Caco-2 (cell line): Measurements from ENCODE around the gene DAB2IP. TPM values are rescaled to one million over a fixed set of nuclear protein-coding genes. Genes with fewer than 3 reads are reported as not detected.

ENCODE experiments used
- BruUV-seq: library from RNA; stranded (reverse); fragments of 400-500 nt; replicated peaks from 2 replicates; lab custom pipeline; 2021; lab: Mats Ljungman, UMichigan
- CTCF ChIA-PET: fragments of 300-600 bp; sonication (Branson Sonifier 250); formaldehyde crosslinking; loops from one replicate; lab custom pipeline; 2022; ENCODE audit warnings: antibody characterized with exemption; lab: Charles Lee
- POLR2A ChIA-PET: fragments of 300-600 bp; sonication (Branson Sonifier 250); formaldehyde crosslinking; loops from one replicate; lab custom pipeline; 2022; ENCODE audit warnings: antibody characterized with exemption; lab: Charles Lee
- DNase-seq, 2 experiments: peaks; one replicate each; pipeline versions ENCODE4 v3.0.0 to v3.0.0-alpha.2; 2020 to 2022
- H3K27me3 ChIP-seq: replicated peaks from 2 replicates; pipeline ENCODE4 v1.6.0; 2011; ENCODE audit warnings: low read length; ENCODE audit not compliant: control insufficient read depth, insufficient read depth
- H3K36me3 ChIP-seq: 2 replicates; pipeline ENCODE4 v1.5.1; 2011; ENCODE audit warnings: low read length; ENCODE audit not compliant: control insufficient read depth, insufficient read depth
- H3K4me1 ChIP-seq: fragments of 250-450 bp; sonication (Bioruptor Pico); 2 replicates; pipeline ENCODE4 v1.5.1; 2020; ENCODE audit warnings: mild to moderate bottlenecking
- H3K4me3 ChIP-seq: 2 replicates; pipeline ENCODE4 v1.5.1; 2011; ENCODE audit warnings: low read depth, mild to moderate bottlenecking, control low read depth, low read length
- H3K9me3 ChIP-seq: fragments of 250-450 bp; sonication (Bioruptor Pico); 2 replicates; pipeline ENCODE4 v1.5.1; 2020; ENCODE audit warnings: mild to moderate bottlenecking, moderate library complexity
- H3K27ac Mint-ChIP-seq: one replicate; pipeline ENCODE4 v1.8.0; 2022; ENCODE audit warnings: mixed read lengths; ENCODE audit not compliant: unreplicated experiment
- H3K27me3 Mint-ChIP-seq: one replicate; pipeline ENCODE4 v1.8.0; 2022; ENCODE audit warnings: mixed read lengths; ENCODE audit not compliant: insufficient read depth, unreplicated experiment
- H3K36me3 Mint-ChIP-seq: one replicate; pipeline ENCODE4 v1.8.0; 2022; ENCODE audit warnings: mild to moderate bottlenecking, mixed read lengths; ENCODE audit not compliant: insufficient read depth, unreplicated experiment
- H3K4me1 Mint-ChIP-seq: one replicate; pipeline ENCODE4 v1.8.0; 2022; ENCODE audit warnings: low read depth, mixed read lengths; ENCODE audit not compliant: unreplicated experiment
- H3K4me3 Mint-ChIP-seq: one replicate; pipeline ENCODE4 v1.8.0; 2022; ENCODE audit warnings: mild to moderate bottlenecking, moderate library complexity, mixed read lengths; ENCODE audit not compliant: unreplicated experiment
- H3K9me3 Mint-ChIP-seq: one replicate; pipeline ENCODE4 v1.8.0; 2022; ENCODE audit warnings: mixed read lengths; ENCODE audit not compliant: unreplicated experiment
- intact Hi-C: fragments of 100-400 bp; cut with micrococcal nuclease; formaldehyde crosslinking; loops from one replicate; pipeline ENCODE4 v1.10.0; 2022; ENCODE audit not compliant: unreplicated experiment
- total RNA-seq: library from RNA; stranded (reverse); gene quantifications from 2 replicates; pipeline ENCODE4 v1.2.3, GENCODE V29; 2022
- TF ChIP-seq, protein P1 (sequence below), 2 experiments: fragments of 200-600 bp in 1 of 2; IDR thresholded peaks; 1 replicate in 1 of 2; 2 replicates in 1 of 2; pipeline versions ENCODE4 v1.5.1 to v1.8.0; 2011 to 2022; ENCODE audit warnings: antibody characterized with exemption in 1 of 2, control low read depth in 1 of 2, inconsistent platforms in 1 of 2, low read depth in 1 of 2, low read length in 1 of 2, mild to moderate bottlenecking in 1 of 2, moderate library complexity in 1 of 2; ENCODE audit not compliant: insufficient read depth in 1 of 2, severe bottlenecking in 1 of 2, unreplicated experiment in 1 of 2

Gene DAB2IP
- total RNA-seq, 1 experiment from 2014 or later, result 26.0 TPM

DNA sequence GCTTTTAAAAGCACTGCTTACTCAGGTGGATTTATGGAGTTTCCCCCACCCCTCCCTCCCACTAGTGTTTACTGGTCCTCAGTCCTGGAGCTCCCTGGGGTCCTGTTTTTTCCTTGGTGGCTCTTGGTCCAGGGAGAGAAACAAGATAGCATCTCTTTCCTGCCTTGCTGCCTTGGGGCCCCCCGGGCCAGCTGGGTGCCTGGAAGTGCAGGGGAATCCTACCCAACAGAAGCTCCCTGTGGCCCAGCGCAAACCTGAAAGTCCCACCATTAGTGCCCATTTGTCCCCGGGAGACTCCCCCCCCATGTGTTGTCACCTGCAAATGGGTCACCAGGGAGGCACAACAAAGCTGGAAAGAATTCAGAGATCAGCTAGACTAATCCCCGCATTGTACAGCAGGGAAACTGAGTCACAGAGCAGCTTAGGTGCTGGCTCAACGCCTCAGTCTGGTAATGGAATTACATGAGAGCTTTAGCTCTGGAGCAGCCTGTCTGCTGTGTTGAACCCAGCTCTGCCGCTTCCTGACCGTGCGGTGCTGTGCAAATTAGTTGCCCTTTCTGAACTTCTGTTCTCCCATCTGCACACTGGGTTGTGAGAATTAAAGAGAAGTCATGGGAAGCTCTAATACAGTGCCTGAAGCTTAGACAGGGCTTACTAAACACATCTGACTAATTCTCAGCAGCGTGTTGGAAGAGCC is 38.2 kb downstream of the DAB2IP start:
- peaks cover 29% of the 10 kb centered on the region for H3K4me1 Mint-ChIP-seq
- no peak overlapping the region for H3K4me3 Mint-ChIP-seq
- BruUV-seq, result no TSS peak
- no peak for DNase-seq
- ChIA-PET POLR2A (no interaction called here), CTCF (interaction anchor here (0.6 kb wide), 1 partner anchor 36 kb away, joined by 3 read pairs; no protein-coding TSS in a partner anchor)
- H3K4me1 ChIP-seq, result peaks cover 20% of the 10 kb centered on the region
- no peaks in the 10 kb centered on the region for H3K27me3 ChIP-seq
- no peaks in the 10 kb centered on the region for H3K36me3 ChIP-seq
- intact Hi-C loops, result loop anchor here (5.0 kb wide), 1 partner anchor 37 kb away; the partner anchor contains the start of gene DAB2IP
- no peak overlapping the region for H3K4me3 ChIP-seq
- no peaks in the 10 kb centered on the region for H3K9me3 Mint-ChIP-seq
- peaks cover 5% of the 10 kb centered on the region for H3K36me3 Mint-ChIP-seq
- H3K27ac Mint-ChIP-seq, result no peak overlapping the region
- H3K27me3 Mint-ChIP-seq, result no peaks in the 10 kb centered on the region
- H3K9me3 ChIP-seq, result no peaks in the 10 kb centered on the region
- TF ChIP-seq, protein P1, sequence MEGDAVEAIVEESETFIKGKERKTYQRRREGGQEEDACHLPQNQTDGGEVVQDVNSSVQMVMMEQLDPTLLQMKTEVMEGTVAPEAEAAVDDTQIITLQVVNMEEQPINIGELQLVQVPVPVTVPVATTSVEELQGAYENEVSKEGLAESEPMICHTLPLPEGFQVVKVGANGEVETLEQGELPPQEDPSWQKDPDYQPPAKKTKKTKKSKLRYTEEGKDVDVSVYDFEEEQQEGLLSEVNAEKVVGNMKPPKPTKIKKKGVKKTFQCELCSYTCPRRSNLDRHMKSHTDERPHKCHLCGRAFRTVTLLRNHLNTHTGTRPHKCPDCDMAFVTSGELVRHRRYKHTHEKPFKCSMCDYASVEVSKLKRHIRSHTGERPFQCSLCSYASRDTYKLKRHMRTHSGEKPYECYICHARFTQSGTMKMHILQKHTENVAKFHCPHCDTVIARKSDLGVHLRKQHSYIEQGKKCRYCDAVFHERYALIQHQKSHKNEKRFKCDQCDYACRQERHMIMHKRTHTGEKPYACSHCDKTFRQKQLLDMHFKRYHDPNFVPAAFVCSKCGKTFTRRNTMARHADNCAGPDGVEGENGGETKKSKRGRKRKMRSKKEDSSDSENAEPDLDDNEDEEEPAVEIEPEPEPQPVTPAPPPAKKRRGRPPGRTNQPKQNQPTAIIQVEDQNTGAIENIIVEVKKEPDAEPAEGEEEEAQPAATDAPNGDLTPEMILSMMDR (IDR thresholded peaks at IDR 0.05; ENCODE audit: insufficient read depth in 1 of 2, low read depth in 1 of 2, low read length in 1 of 2, severe bottlenecking in 1 of 2, unreplicated experiment in 1 of 2), result no peak

DNA sequence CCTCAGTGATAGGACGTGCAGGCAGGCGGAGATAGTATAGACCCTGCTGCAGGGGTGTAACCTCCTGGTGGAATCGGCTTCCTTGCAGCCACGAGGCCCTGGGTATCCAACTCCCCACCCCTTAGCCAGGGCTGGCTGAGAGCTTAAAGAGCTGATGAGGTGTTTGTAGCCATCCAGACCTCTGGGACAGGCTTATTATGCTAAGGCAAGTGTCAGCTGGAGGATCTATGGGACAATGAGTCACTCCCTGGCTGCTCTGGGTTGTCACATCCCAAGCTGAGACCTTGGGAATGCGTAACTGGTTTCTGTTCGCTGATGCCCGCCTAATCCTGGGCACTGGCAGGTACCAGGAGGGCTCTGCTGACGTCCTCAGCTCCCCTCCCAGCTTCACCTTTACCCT is 38.9 kb downstream of the DAB2IP start:
- Mint-ChIP-seq H3K4me1 (peaks cover 29% of the 10 kb centered on the region), H3K27me3 (no peaks in the 10 kb centered on the region), H3K36me3 (peaks cover 5% of the 10 kb centered on the region), H3K4me3 (no peak overlapping the region), H3K9me3 (no peaks in the 10 kb centered on the region), H3K27ac (peak overlapping the region; percentile 82)
- no peak overlapping the region for H3K4me3 ChIP-seq
- H3K9me3 ChIP-seq, result no peaks in the 10 kb centered on the region
- H3K4me1 ChIP-seq, result peaks cover 20% of the 10 kb centered on the region
- ChIA-PET POLR2A (no interaction called here), CTCF (no interaction called here)
- H3K27me3 ChIP-seq, result no peaks in the 10 kb centered on the region
- TF ChIP-seq, protein P1 (IDR thresholded peaks at IDR 0.05; ENCODE audit: insufficient read depth in 1 of 2, low read depth in 1 of 2, low read length in 1 of 2, severe bottlenecking in 1 of 2, unreplicated experiment in 1 of 2), result no peak
- no TSS peak for BruUV-seq
- intact Hi-C loops, result no loop called here
- H3K36me3 ChIP-seq, result no peaks in the 10 kb centered on the region
- DNase-seq, result no peak

DNA sequence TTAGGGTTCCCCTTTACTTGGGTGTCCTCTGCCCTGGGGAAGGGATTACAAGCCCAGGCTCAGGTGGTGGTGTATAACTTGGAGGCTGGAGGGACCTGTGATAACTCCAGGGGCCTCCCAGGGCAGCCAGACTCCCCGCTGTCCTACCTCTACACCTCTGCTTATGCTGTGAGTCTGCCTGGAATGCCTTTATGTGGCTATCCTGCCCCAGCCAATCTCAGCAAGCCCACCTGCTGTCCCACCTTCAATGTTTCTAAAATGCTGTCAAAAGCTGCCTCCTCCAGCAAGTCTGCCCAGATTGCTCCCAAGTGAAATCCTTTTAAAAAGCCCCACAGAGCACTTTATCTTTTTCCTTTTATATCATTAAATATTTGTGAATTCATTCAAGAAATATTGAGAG is 39.3 kb downstream of the DAB2IP start:
- Mint-ChIP-seq H3K4me1 (peaks cover 29% of the 10 kb centered on the region), H3K9me3 (no peaks in the 10 kb centered on the region), H3K27me3 (no peaks in the 10 kb centered on the region), H3K36me3 (peaks cover 5% of the 10 kb centered on the region), H3K4me3 (no peak overlapping the region), H3K27ac (peak overlapping the region; percentile 82)
- no peaks in the 10 kb centered on the region for H3K27me3 ChIP-seq
- no TSS peak for BruUV-seq
- H3K9me3 ChIP-seq, result no peaks in the 10 kb centered on the region
- ChIA-PET POLR2A (no interaction called here), CTCF (interaction anchor here (2.7 kb wide), 1 partner anchor 51 kb away, joined by 12 read pairs; no protein-coding TSS in a partner anchor)
- intact Hi-C loops, result no loop called here
- no peak overlapping the region for H3K4me3 ChIP-seq
- no peak for DNase-seq
- TF ChIP-seq, protein P1 (IDR thresholded peaks at IDR 0.05; ENCODE audit: insufficient read depth in 1 of 2, low read depth in 1 of 2, low read length in 1 of 2, severe bottlenecking in 1 of 2, unreplicated experiment in 1 of 2), result no peak
- H3K36me3 ChIP-seq, result no peaks in the 10 kb centered on the region
- peaks cover 20% of the 10 kb centered on the region for H3K4me1 ChIP-seq
